ENCODE measurements around the gene ADH4. TPM values are rescaled to one million over a fixed set of nuclear protein-coding genes. Genes with fewer than 3 reads are reported as not detected.
"Not testable (repeated sequence)": the region's sequence is repeated elsewhere in the genome, so short reads cannot be mapped to it uniquely, and the experiment has no call there.

ADH4 gene
- total RNA-seq, 4 donors from 2014 or later = 1.6 to 4.1 TPM; not detected in 2

- Histone ChIP-seq H3K4me3 (peak within 1 kb of the TSS; percentile 56 to 86 (median 71)), H3K9me3 (no peaks in the 10 kb centered on the region), H3K36me3 (peaks cover 0 to 20% (median 2%) of the 10 kb centered on the region in 3 donors), H3K4me1 (peaks cover 0 to 27% (median 0%) of the 10 kb centered on the region in 4 donors), H3K27ac (peak within 1 kb of the TSS; percentile 89 to 98 (median 93)), H3K27me3 (no peaks in the 10 kb centered on the region)
- TF ChIP-seq CTCF (IDR thresholded peaks at IDR 0.05) (no peak), POLR2A (IDR thresholded peaks at IDR 0.05) (peak; percentile 88 to 89)
- DNase-seq = peak; percentile 91 to 95 (median 91)
Observed at GRCh38 chr4:99088481-99089365, 55.4 kb downstream of the ADH4 start, which contains the start of gene ADH5. ADH5 (minus strand) TSS chr4:99088788; CDS start chr4:99088700, 88 bp downstream.

- no peaks in the 10 kb centered on the region for H3K27me3 ChIP-seq
- H3K4me1 ChIP-seq = peaks cover 0 to 27% (median 0%) of the 10 kb centered on the region in 4 donors
- peak in 2 of 3 donors; percentile 44 to 81 for DNase-seq
- TF ChIP-seq POLR2A (IDR thresholded peaks at IDR 0.05) = no peak
- TF ChIP-seq CTCF (IDR thresholded peaks at IDR 0.05) = no peak
- peaks cover 0 to 27% (median 3%) of the 10 kb centered on the region in 3 donors for H3K36me3 ChIP-seq
- H3K27ac ChIP-seq = peak overlapping the region; percentile 89 to 98 (median 93)
- no peaks in the 10 kb centered on the region for H3K9me3 ChIP-seq
- peak overlapping the region; percentile 56 to 86 (median 71) for H3K4me3 ChIP-seq
Observed at GRCh38 chr4:99088023-99088449, 56.1 kb downstream of the ADH4 start.

- no peaks in the 10 kb centered on the region for H3K9me3 ChIP-seq
- no peak overlapping the region for H3K4me3 ChIP-seq
- DNase-seq = no peak
- H3K27ac ChIP-seq = no peak overlapping the region
- peaks cover 0 to 24% (median 0%) of the 10 kb centered on the region in 4 donors for H3K4me1 ChIP-seq
- no peaks in the 10 kb centered on the region for H3K27me3 ChIP-seq
- H3K36me3 ChIP-seq = peaks cover 0 to 61% (median 3%) of the 10 kb centered on the region in 3 donors
- TF ChIP-seq CTCF (IDR thresholded peaks at IDR 0.05) = no peak
- no peak for TF ChIP-seq POLR2A (IDR thresholded peaks at IDR 0.05)
Observed at GRCh38 chr4:99084595-99084994, 59.5 kb downstream of the ADH4 start.

GRCh38 chr4:99082192-99082591, 61.9 kb downstream of the ADH4 start:
- no peaks in the 10 kb centered on the region for H3K9me3 ChIP-seq
- no peaks in the 10 kb centered on the region for H3K27me3 ChIP-seq
- TF ChIP-seq CTCF (IDR thresholded peaks at IDR 0.05) (no peak), POLR2A (IDR thresholded peaks at IDR 0.05) (no peak)
- H3K36me3 ChIP-seq = peaks cover 0 to 74% (median 3%) of the 10 kb centered on the region in 3 donors
- DNase-seq = no peak
- no peak overlapping the region for H3K4me3 ChIP-seq
- H3K27ac ChIP-seq = no peak overlapping the region
- H3K4me1 ChIP-seq = peaks cover 0 to 30% (median 0%) of the 10 kb centered on the region in 4 donors

- H3K27ac ChIP-seq, H3K4me3 ChIP-seq, H3K9me3 ChIP-seq, DNase-seq, H3K27me3 ChIP-seq: not testable (repeated sequence)
- Histone ChIP-seq H3K4me1 (peaks cover 0 to 21% (median 0%) of the 10 kb centered on the region in 4 donors), H3K36me3 (peaks cover 0 to 86% (median 3%) of the 10 kb centered on the region in 3 donors)
Observed at GRCh38 chr4:99080869-99081268, 63.2 kb downstream of the ADH4 start.
